A549 (cell line): Measurements from ENCODE around the gene AGAP9.

ENCODE experiments used
- ESRRA ChIP-seq: fragments of 150-350 bp; IDR thresholded peaks from 2 replicates; pipeline ENCODE4 v1.6.1; 2014; ENCODE audit warnings: mild to moderate bottlenecking, low read length, borderline replicate concordance
- JUNB ChIP-seq: fragments of >200 bp; sonication (Bioruptor Twin); formaldehyde crosslinking; IDR thresholded peaks from 2 replicates; pipeline ENCODE4 v1.6.1; 2016
- POLR2AphosphoS2 ChIP-seq: conservative IDR thresholded peaks from 2 replicates; pipeline ENCODE4 v1.6.1; 2012; ENCODE audit warnings: low read length, improper control_type of control experiment, inconsistent platforms
- TF ChIP-seq, protein P1 (sequence below): fragments of >200 bp; sonication (Bioruptor Twin); formaldehyde crosslinking; IDR thresholded peaks from 3 replicates; pipeline ENCODE4 v1.5.1; 2016

DNA sequence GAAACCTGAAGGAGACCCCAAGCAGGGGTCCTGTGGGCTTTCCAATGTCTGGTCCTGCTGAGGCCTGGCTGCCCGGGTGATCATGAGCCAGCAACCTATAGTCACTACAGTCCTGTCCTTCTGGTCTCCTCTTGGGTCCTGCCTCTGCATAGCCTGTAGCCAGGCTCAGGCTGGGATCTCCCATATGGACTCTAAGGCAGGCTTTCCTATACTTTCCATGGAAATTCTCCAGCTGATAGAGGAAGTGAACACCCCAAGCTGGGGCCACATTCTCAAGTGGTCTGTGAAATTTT is 66.0 kb downstream of the AGAP9 start:
- TF ChIP-seq JUNB (no peak), ESRRA (no peak), POLR2AphosphoS2 (no peak)
- TF ChIP-seq, protein P1, sequence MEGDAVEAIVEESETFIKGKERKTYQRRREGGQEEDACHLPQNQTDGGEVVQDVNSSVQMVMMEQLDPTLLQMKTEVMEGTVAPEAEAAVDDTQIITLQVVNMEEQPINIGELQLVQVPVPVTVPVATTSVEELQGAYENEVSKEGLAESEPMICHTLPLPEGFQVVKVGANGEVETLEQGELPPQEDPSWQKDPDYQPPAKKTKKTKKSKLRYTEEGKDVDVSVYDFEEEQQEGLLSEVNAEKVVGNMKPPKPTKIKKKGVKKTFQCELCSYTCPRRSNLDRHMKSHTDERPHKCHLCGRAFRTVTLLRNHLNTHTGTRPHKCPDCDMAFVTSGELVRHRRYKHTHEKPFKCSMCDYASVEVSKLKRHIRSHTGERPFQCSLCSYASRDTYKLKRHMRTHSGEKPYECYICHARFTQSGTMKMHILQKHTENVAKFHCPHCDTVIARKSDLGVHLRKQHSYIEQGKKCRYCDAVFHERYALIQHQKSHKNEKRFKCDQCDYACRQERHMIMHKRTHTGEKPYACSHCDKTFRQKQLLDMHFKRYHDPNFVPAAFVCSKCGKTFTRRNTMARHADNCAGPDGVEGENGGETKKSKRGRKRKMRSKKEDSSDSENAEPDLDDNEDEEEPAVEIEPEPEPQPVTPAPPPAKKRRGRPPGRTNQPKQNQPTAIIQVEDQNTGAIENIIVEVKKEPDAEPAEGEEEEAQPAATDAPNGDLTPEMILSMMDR, result no peak
